H1 (cell line): Measurements from ENCODE around the gene EPHB3. TPM values are rescaled to one million over a fixed set of nuclear protein-coding genes. Genes with fewer than 3 reads are reported as not detected.

Source experiments
- CTCF ChIA-PET: fragments of 300-600 bp; sonication (Branson Sonifier 250); formaldehyde crosslinking; loops from one replicate; lab custom pipeline; 2021; ENCODE audit not compliant: partially characterized antibody; lab: Charles Lee
- POLR2A ChIA-PET: fragments of 300-600 bp; sonication (Branson Sonifier 250); formaldehyde crosslinking; loops from one replicate; lab custom pipeline; 2021; ENCODE audit warnings: inconsistent platforms; ENCODE audit not compliant: partially characterized antibody; lab: Charles Lee
- DNase-seq, 2 experiments: peaks; one replicate each; pipeline versions ENCODE4 v3.0.0 to v3.0.0-alpha.2; 2010 to 2022; ENCODE audit warnings: low spot score in 2 of 2, low read depth in 1 of 2, mixed read lengths in 1 of 2
- FAIRE-seq: peaks from 2 replicates; lab custom pipeline; 2011; peaks lifted over from hg19 to GRCh38; lab: Jason Lieb, UNC
- H2AFZ ChIP-seq: 2 replicates; pipeline ENCODE4 v1.8.1; 2012; ENCODE audit warnings: low read length, inconsistent platforms
- H2AK5ac ChIP-seq: 2 replicates; pipeline ENCODE4 v1.6.1; 2013; ENCODE audit warnings: low read depth, low read length
- H2BK120ac ChIP-seq: replicated peaks from 2 replicates; pipeline ENCODE3; 2013; ENCODE audit warnings: low read depth, low read length, inconsistent platforms
- H2BK12ac ChIP-seq: 2 replicates; pipeline ENCODE4 v1.6.1; 2013; ENCODE audit warnings: low read depth, low read length
- H2BK15ac ChIP-seq: 2 replicates; pipeline ENCODE4 v1.6.1; 2013; ENCODE audit warnings: low read length
- H2BK20ac ChIP-seq: 2 replicates; pipeline ENCODE4 v1.6.1; 2013; ENCODE audit warnings: low read length
- H2BK5ac ChIP-seq: 2 replicates; pipeline ENCODE4 v1.6.1; 2013; ENCODE audit warnings: low read depth, low read length
- H3K14ac ChIP-seq: 2 replicates; pipeline ENCODE4 v1.6.1; 2013; ENCODE audit warnings: inconsistent platforms; ENCODE audit not compliant: insufficient read length
- H3K18ac ChIP-seq: 2 replicates; pipeline ENCODE4 v1.6.1; 2013; ENCODE audit warnings: low read length; ENCODE audit errors: extremely low read depth
- H3K23ac ChIP-seq: 2 replicates; pipeline ENCODE4 v1.6.1; 2013; ENCODE audit warnings: inconsistent platforms; ENCODE audit not compliant: insufficient read length
- H3K23me2 ChIP-seq: 2 replicates; pipeline ENCODE4 v1.6.1; 2013; ENCODE audit warnings: low read depth, low read length
- H3K27ac ChIP-seq: 2 replicates; pipeline ENCODE4 v1.6.1; 2011; ENCODE audit warnings: low read depth, low read length, inconsistent platforms
- H3K27me3 ChIP-seq, 4 experiments: replicated peaks in 1 of 4; 1 replicate in 1 of 4; 2 replicates in 3 of 4; pipeline versions ENCODE4 v1.6.1 to v1.8.1; 2011 to 2013; ENCODE audit warnings: low read length in 3 of 4, mild to moderate bottlenecking in 3 of 4, inconsistent platforms in 2 of 4, mixed read lengths in 2 of 4, moderate library complexity in 1 of 4; ENCODE audit not compliant: control insufficient read depth in 3 of 4, insufficient read depth in 3 of 4; ENCODE audit errors: extremely low read depth in 1 of 4
- H3K36me3 ChIP-seq, 4 experiments: 2 replicates each; pipeline versions ENCODE4 v1.6.1 to v1.8.1; 2011 to 2013; ENCODE audit warnings: mild to moderate bottlenecking in 4 of 4, low read length in 3 of 4, moderate library complexity in 2 of 4, control low read depth in 1 of 4, inconsistent platforms in 1 of 4; ENCODE audit not compliant: insufficient read depth in 4 of 4, control insufficient read depth in 2 of 4
- H3K4ac ChIP-seq: replicated peaks from 2 replicates; pipeline ENCODE3; 2013; ENCODE audit warnings: low read length, low read depth, mixed read lengths, inconsistent platforms; ENCODE audit not compliant: insufficient read length
- H3K4me1 ChIP-seq, 4 experiments: replicated peaks in 1 of 4; 1 replicate in 1 of 4; 2 replicates in 3 of 4; pipeline versions ENCODE4 v1.6.1 to v1.8.1; 2011 to 2013; ENCODE audit warnings: low read length in 3 of 4, inconsistent platforms in 2 of 4, mixed read lengths in 1 of 4; ENCODE audit not compliant: insufficient read depth in 4 of 4, control insufficient read depth in 3 of 4
- H3K4me2 ChIP-seq, 2 experiments: 2 replicates each; pipeline versions ENCODE4 v1.6.1 to v1.8.1; 2011 to 2013; ENCODE audit warnings: low read depth in 2 of 2, low read length in 2 of 2, control low read depth in 1 of 2, inconsistent platforms in 1 of 2, mild to moderate bottlenecking in 1 of 2; ENCODE audit not compliant: insufficient read depth in 1 of 2
- H3K4me3 ChIP-seq, 4 experiments: fragments of 200-600, 300-600 bp in 1 of 4; sonication (generic), shearing (Covaris generic), sonication (Bioruptor Twin) in 1 of 4; 2 replicates each; pipeline versions ENCODE4 v1.5.1 to v1.8.1; 2011 to 2016; ENCODE audit warnings: low read length in 4 of 4, low read depth in 3 of 4, control low read depth in 2 of 4, inconsistent platforms in 2 of 4, mild to moderate bottlenecking in 2 of 4, mixed read lengths in 1 of 4, moderate library complexity in 1 of 4; ENCODE audit not compliant: insufficient read depth in 2 of 4; ENCODE audit errors: extremely low read depth in 1 of 4
- H3K56ac ChIP-seq: replicated peaks from 2 replicates; pipeline ENCODE3; 2013; ENCODE audit warnings: low read depth, mild to moderate bottlenecking, mixed read lengths, low read length, inconsistent platforms; ENCODE audit not compliant: insufficient read length
- H3K79me1 ChIP-seq: 2 replicates; pipeline ENCODE4 v1.6.1; 2013; ENCODE audit warnings: low read depth, low read length, control low read depth
- H3K79me2 ChIP-seq, 2 experiments: 2 replicates each; pipeline versions ENCODE4 v1.6.1 to v1.8.1; 2012 to 2013; ENCODE audit warnings: low read length in 2 of 2, mild to moderate bottlenecking in 2 of 2, inconsistent platforms in 1 of 2; ENCODE audit not compliant: insufficient read depth in 2 of 2, control insufficient read depth in 1 of 2
- H3K9ac ChIP-seq, 4 experiments: replicated peaks in 1 of 4; 1 replicate in 1 of 4; 2 replicates in 3 of 4; pipeline versions ENCODE4 v1.6.1 to v1.8.1; 2011 to 2013; ENCODE audit warnings: low read depth in 3 of 4, low read length in 3 of 4, control low read depth in 2 of 4, mild to moderate bottlenecking in 2 of 4, moderate library complexity in 2 of 4, inconsistent platforms in 1 of 4; ENCODE audit errors: extremely low read depth in 1 of 4
- H3K9me3 ChIP-seq, 2 experiments: 2 replicates each; pipeline versions ENCODE4 v1.6.1 to v1.8.1; 2012 to 2013; ENCODE audit warnings: mild to moderate bottlenecking in 2 of 2, moderate library complexity in 2 of 2, control low read depth in 1 of 2, inconsistent platforms in 1 of 2, low read depth in 1 of 2, low read length in 1 of 2, mixed read lengths in 1 of 2; ENCODE audit not compliant: insufficient read depth in 2 of 2
- H4K20me1 ChIP-seq, 2 experiments: replicated peaks in 1 of 2; 2 replicates each; pipeline versions ENCODE3 to v1.8.1; 2011 to 2013; ENCODE audit warnings: inconsistent platforms in 2 of 2, low read length in 2 of 2, mild to moderate bottlenecking in 1 of 2; ENCODE audit not compliant: insufficient read depth in 2 of 2, control insufficient read depth in 1 of 2
- H4K5ac ChIP-seq: 2 replicates; pipeline ENCODE4 v1.6.1; 2013; ENCODE audit warnings: low read length, low read depth, mixed read lengths, inconsistent platforms; ENCODE audit not compliant: insufficient read length
- H4K8ac ChIP-seq: 2 replicates; pipeline ENCODE4 v1.8.0; 2013; ENCODE audit warnings: mild to moderate bottlenecking, moderate library complexity, low read length, inconsistent platforms; ENCODE audit not compliant: insufficient read depth; ENCODE audit errors: extremely low read depth
- H4K91ac ChIP-seq: replicated peaks from 2 replicates; pipeline ENCODE3; 2013; ENCODE audit warnings: low read length, mixed read lengths, inconsistent platforms; ENCODE audit not compliant: insufficient read length
- CHD1 ChIP-seq: IDR thresholded peaks from 2 replicates; pipeline ENCODE4 v1.6.1; 2012; ENCODE audit warnings: low read depth, low read length, improper control_type of control experiment
- CHD2 ChIP-seq: IDR thresholded peaks from 2 replicates; pipeline ENCODE4 v1.6.1; 2012; ENCODE audit warnings: low read length, improper control_type of control experiment
- CTBP2 ChIP-seq: IDR thresholded peaks from 2 replicates; pipeline ENCODE4 v1.7.0; 2011; ENCODE audit warnings: borderline replicate concordance, mild to moderate bottlenecking, moderate library complexity, mixed read lengths, low read length; ENCODE audit not compliant: insufficient read depth, insufficient read length
- FOSL1 ChIP-seq: IDR thresholded peaks from 2 replicates; pipeline ENCODE4 v1.6.1; 2011; ENCODE audit warnings: mild to moderate bottlenecking, low read depth, low read length, moderate library complexity; ENCODE audit not compliant: insufficient read depth
- KDM1A ChIP-seq: fragments of 200-600, 300-600 bp; sonication (generic); IDR thresholded peaks from 2 replicates; pipeline ENCODE4 v1.7.1; 2016; ENCODE audit warnings: mild to moderate bottlenecking, low read length, borderline replicate concordance
- RBBP5 ChIP-seq: IDR thresholded peaks from 2 replicates; pipeline ENCODE4 v1.7.1; 2012; ENCODE audit warnings: low read depth, mild to moderate bottlenecking, inconsistent platforms, low read length, moderate library complexity, borderline replicate concordance
- RNF2 ChIP-seq: fragments of 200-900, 300-1000 bp; sonication (generic); IDR thresholded peaks from 2 replicates; pipeline ENCODE4 v1.7.1; 2016; ENCODE audit warnings: borderline replicate concordance, low read depth, mild to moderate bottlenecking, antibody characterized with exemption, low read length; ENCODE audit not compliant: poor library complexity, severe bottlenecking; ENCODE audit errors: missing control alignments
- WGBS, 2 experiments: shearing (Covaris generic) in 1 of 2; methylation state at CpG; one replicate each; pipeline versions ENCODE4 v1.1.6 to v1.1.7; 2013 to 2015; ENCODE audit warnings: low lambda C conversion rate in 2 of 2, mixed read lengths in 2 of 2, inconsistent platforms in 1 of 2, low coverage in 1 of 2, missing lambda C conversion rate in 1 of 2; ENCODE audit not compliant: insufficient replicate concordance in 2 of 2, insufficient coverage in 1 of 2, insufficient read length in 1 of 2; ENCODE audit errors: extremely low coverage in 1 of 2, missing lambda C conversion rate in 1 of 2; 5-methylcytosine and 5-hydroxymethylcytosine counted together
- polyA plus RNA-seq, 7 experiments: library from polyadenylated mRNA; depleted of rRNA in 3 of 7; stranded (reverse) in 5 of 7; unstranded in 2 of 7; fragments of >200 nt in 5 of 7; fragments of 200-250 nt in 2 of 7; gene quantifications; 1 replicate in 5 of 7; 2 replicates in 1 of 7; 4 replicates in 1 of 7; pipeline versions ENCODE4 v1.2.1 to v1.2.3, GENCODE V29; 2011 to 2013; ENCODE audit warnings: missing spikeins in 2 of 7, mixed read lengths in 2 of 7
- total RNA-seq: library from RNA; stranded (reverse); fragmentation: NEBNext Ultra II Directional; extraction: Animal tissue kit (Norgen Biotek cat#: 25700); gene quantifications from 2 replicates; pipeline ENCODE4 v1.2.1, GENCODE V29; 2021

Gene EPHB3
- total and polyA plus RNA-seq, 2 of the 8 experiments (the other 6 are each of a cell fraction or from before 2014, with no cell fraction given): 0.41 to 0.91 TPM

GRCh38 chr3:184513276-184514170 is 48.1 kb upstream of the EPHB3 start:
- Histone ChIP-seq H3K23ac (no peak overlapping the region), H3K4me1 (peaks cover 0 to 5% (median 1%) of the 10 kb centered on the region in 4 experiments; a peak in 2 of 7 replicates), H4K5ac (no peak overlapping the region), H4K20me1 (no peaks in the 10 kb centered on the region), H2BK20ac (no peak overlapping the region), H2AFZ (peak overlapping the region; percentile 90), H3K4me2 (peak overlapping the region; percentile 38 to 89), H3K79me1 (no peaks in the 10 kb centered on the region), H3K4ac (no peak overlapping the region), H3K14ac (no peak overlapping the region), H3K9me3 (no peaks in the 10 kb centered on the region), H2BK5ac (peak overlapping the region; percentile 52; the same call in 1 of the 2 replicates), H3K56ac (peak overlapping the region; percentile 60), H3K9ac (no peak overlapping the region; a peak in 2 of 7 replicates), H2AK5ac (no peak overlapping the region), H4K91ac (peak overlapping the region; percentile 75), H3K36me3 (no peaks in the 10 kb centered on the region), H2BK12ac (peak overlapping the region; percentile 91; the same call in 1 of the 2 replicates), H3K27ac (no peak overlapping the region), H3K27me3 (peaks cover 10 to 27% (median 17%) of the 10 kb centered on the region in 4 experiments), H2BK15ac (no peak overlapping the region; the same call in 1 of the 2 replicates), H3K18ac (peak overlapping the region; percentile 66), H4K8ac (peak overlapping the region; percentile 51), H3K79me2 (no peaks in the 10 kb centered on the region), H3K4me3 (peak overlapping the region; percentile 13 to 61 (median 50)), H2BK120ac (no peak overlapping the region), H3K23me2 (peaks cover 5% of the 10 kb centered on the region; the same call in 1 of the 2 replicates)
- WGBS, 2 experiments: 10% methylated on average over 45 of the region's 69 CpGs; no CpG with 5 or more reads in 1 of the 2 experiments
- DNase-seq (peak; percentile 75 to 95), FAIRE-seq (no peak)
- CTCF ChIA-PET: interaction anchor here (0.7 to 7.4 kb wide), 48 partner anchors 9 to 413 kb away, joined by 3 to 135 read pairs (median 5); partner anchors contain the start of genes EPHB3 and THPO
- POLR2A ChIA-PET: interaction anchor here (0.7 to 1.6 kb wide), 7 partner anchors 8 to 152 kb away, joined by 3 to 14 read pairs (median 4); partner anchors contain the start of genes CLCN2 and POLR2H
- TF ChIP-seq KDM1A (peak; percentile 23; the same call in 1 of the 2 replicates), FOSL1 (no peak), CHD2 (no peak), RNF2 (no peak), CHD1 (no peak), CTBP2 (no peak), RBBP5 (no peak)
